ENCODE results near the gene ESRRB. TPM values are rescaled to one million over a fixed set of nuclear protein-coding genes. Genes with fewer than 3 reads are reported as not detected.

The ESRRB gene
- total RNA-seq, 1 donor from 2014 or later, result 0.17 TPM

- H3K4me3 ChIP-seq (ENCODE audit: low read depth, low read length), result no peak overlapping the region
- TF ChIP-seq CTCF (conservative IDR thresholded peaks at IDR 0.05; ENCODE audit: low read depth, low read length), result no peak
- no peak for DNase-seq (ENCODE audit: low read depth)
Observed at GRCh38 chr14:76343386-76343785, 32.6 kb upstream of the ESRRB start.

GRCh38 chr14:76346391-76347160 lies 29.4 kb upstream of the ESRRB start:
- no peak for DNase-seq (ENCODE audit: low read depth)
- no peak overlapping the region for H3K4me3 ChIP-seq (ENCODE audit: low read depth, low read length)
- TF ChIP-seq CTCF (conservative IDR thresholded peaks at IDR 0.05; ENCODE audit: low read depth, low read length), result no peak

- DNase-seq (ENCODE audit: low read depth), result no peak
- TF ChIP-seq CTCF (conservative IDR thresholded peaks at IDR 0.05; ENCODE audit: low read depth, low read length), result no peak
- H3K4me3 ChIP-seq (ENCODE audit: low read depth, low read length), result no peak overlapping the region
Observed at GRCh38 chr14:76348898-76349297, 27.0 kb upstream of the ESRRB start.

GRCh38 chr14:76349993-76350392 lies 25.9 kb upstream of the ESRRB start:
- no peak for TF ChIP-seq CTCF (conservative IDR thresholded peaks at IDR 0.05; ENCODE audit: low read depth, low read length)
- no peak overlapping the region for H3K4me3 ChIP-seq (ENCODE audit: low read depth, low read length)
- DNase-seq (ENCODE audit: low read depth), result no peak

- no peak for DNase-seq (ENCODE audit: low read depth)
- H3K4me3 ChIP-seq (ENCODE audit: low read depth, low read length), result no peak overlapping the region
- TF ChIP-seq CTCF (conservative IDR thresholded peaks at IDR 0.05; ENCODE audit: low read depth, low read length), result no peak
Observed at GRCh38 chr14:76350671-76351070, 25.3 kb upstream of the ESRRB start.

GRCh38 chr14:76351941-76352340 lies 24.0 kb upstream of the ESRRB start:
- DNase-seq (ENCODE audit: low read depth), result no peak

More at GRCh38 chr14:76351941-76352340, 24.0 kb upstream of the ESRRB start:
- no peak overlapping the region for H3K4me3 ChIP-seq (ENCODE audit: low read depth, low read length)
- no peak for TF ChIP-seq CTCF (conservative IDR thresholded peaks at IDR 0.05; ENCODE audit: low read depth, low read length)
